Measurements from ENCODE around the gene ANGPT4.

GRCh38 chr20:890666-891057 lies 25.5 kb downstream of the ANGPT4 start:
- no peak for TF ChIP-seq FOXP2 (optimal IDR thresholded peaks at IDR 0.05; ENCODE audit: control extremely low read depth, extremely low read length, insufficient read depth)
- TF ChIP-seq EZH2 (IDR thresholded peaks at IDR 0.05): no peak

All from SK-N-MC (cell line).